Measurements from ENCODE around the gene PARD3.

Gene PARD3

GRCh38 chr10:34570887-34571286, 244.2 kb downstream of the PARD3 start:
- no peak for FAIRE-seq

GRCh38 chr10:34567659-34568253, 247.3 kb downstream of the PARD3 start:
- no peak for FAIRE-seq

GRCh38 chr10:34565934-34566333, 249.2 kb downstream of the PARD3 start:
- no peak for FAIRE-seq

- no peak for FAIRE-seq
These were observed 257.0 kb downstream of the PARD3 start for GRCh38 chr10:34558093-34558583.

GRCh38 chr10:34557173-34557572, 257.9 kb downstream of the PARD3 start:
- FAIRE-seq, result no peak

DNA sequence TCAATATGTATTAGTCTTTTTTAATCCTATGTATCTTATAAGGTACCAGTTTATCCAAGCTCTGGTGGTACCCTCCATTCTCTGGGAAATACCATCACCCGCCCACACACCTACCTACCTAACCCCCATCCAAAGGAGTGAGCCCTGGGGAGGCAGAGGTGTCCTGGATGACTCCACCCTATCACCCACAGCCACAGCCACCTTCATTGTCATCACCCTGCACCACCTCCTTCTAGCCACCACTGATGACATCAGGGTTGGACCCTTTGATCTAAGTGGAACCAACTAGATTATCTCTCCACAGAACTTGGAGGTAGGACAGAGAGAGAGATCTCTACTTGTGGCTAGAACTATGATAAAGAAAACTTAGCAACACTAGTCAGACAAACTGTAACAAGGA, 259.4 kb downstream of the PARD3 start:
- no peak for FAIRE-seq

DNA sequence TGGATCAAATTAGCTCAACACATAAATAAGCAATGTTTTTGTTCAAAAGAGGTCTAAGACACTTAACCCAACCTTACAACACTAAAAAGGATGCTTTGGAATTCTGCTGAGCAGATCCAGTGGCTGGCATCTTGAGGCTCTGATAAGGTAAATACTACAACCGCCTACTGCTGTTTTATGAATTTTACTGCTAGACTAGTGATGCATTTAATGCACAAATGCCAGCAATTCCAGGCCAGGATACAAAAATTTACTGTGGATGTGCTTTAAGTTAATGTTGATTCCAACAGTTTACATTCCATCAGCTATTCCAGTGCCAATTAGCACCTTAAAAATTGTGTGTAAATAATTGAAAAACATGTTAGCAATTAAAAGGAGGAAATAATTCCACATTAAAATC, 261.3 kb downstream of the PARD3 start:
- no peak for FAIRE-seq

- FAIRE-seq, result no peak
These were observed 263.8 kb downstream of the PARD3 start for GRCh38 chr10:34551295-34551694.

GRCh38 chr10:34549953-34550352, 265.1 kb downstream of the PARD3 start:
- FAIRE-seq, result no peak

GRCh38 chr10:34549001-34549400, 266.1 kb downstream of the PARD3 start:
- FAIRE-seq, result no peak

DNA sequence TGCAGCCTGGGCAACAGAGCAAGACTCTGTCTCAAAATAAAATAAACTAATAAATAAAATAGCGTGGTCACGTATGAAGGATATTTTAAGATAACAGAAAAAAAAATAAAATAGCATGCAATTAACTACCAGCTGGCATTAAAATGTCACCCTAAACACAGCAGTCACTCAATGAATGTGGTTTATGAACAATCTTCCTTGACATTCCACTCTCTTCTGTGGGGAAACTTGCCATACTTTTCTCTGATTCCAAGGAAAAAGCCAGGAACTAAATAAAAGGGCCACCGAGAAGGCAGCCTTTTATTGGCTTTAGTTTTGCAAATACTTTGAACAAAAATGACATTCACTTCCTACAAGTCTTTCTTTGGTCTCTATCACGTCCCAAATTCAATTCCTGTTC, 266.6 kb downstream of the PARD3 start:
- FAIRE-seq, result no peak

DNA sequence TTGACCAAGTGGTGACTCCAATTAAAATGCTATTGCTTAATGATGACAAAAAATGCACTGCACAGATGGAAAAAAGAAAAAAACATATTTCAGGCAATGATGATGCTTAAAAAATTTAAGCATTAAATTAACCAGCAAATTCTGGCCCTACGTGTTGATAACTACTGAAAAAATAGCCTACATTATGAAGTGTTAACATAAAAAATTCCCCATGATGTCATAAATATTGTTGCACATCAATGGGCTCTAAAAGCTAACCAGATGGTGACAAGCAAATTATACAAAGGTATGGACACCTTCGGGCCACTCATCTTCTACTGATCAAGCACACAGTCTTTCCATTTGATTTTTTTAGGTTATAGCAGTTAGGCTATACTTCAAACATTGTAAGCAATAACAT, 267.4 kb downstream of the PARD3 start:
- FAIRE-seq, result no peak

- no peak for FAIRE-seq
These were observed 267.8 kb downstream of the PARD3 start for GRCh38 chr10:34547291-34547690.

GRCh38 chr10:34544400-34544799, 270.7 kb downstream of the PARD3 start:
- no peak for FAIRE-seq

DNA sequence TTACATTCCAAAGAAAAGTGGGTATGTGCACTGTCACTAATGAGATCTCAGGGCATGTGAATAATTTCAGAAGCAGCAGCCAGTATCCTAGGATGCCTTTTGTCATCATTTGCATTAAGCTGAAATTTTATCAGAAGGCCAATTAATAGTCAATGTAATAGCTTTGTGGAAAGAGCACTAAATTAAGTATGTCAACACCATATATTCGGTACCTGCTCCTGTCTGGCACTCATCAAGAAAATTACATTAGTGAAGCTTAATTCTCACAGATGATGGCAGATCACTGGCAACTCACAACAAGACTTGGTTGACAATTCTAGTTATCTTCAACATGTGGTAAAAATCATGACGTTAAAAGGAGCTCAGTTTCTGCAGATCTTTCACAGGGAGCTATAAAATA, 271.4 kb downstream of the PARD3 start:
- FAIRE-seq, result no peak

DNA sequence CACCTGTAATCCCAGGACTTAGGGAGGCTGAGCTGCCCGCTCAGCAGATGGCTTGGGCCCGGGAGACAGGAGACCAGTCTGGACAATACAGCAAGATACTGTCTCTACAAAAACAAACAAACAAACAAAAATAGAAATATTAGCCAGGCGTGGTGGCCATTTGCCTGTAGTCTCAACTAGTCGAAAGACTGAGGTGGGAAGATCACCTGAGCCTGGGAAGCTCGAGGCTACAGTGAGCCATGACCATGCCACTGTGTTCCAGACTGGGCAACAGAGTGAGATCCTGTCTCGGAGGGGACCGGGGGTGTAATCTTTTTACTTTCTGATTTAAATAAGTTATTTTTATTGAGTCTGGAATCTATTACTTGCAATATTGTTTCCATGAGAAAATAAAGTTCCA, 274.6 kb downstream of the PARD3 start:
- no peak for FAIRE-seq

- FAIRE-seq, result no peak
These were observed 275.4 kb downstream of the PARD3 start for GRCh38 chr10:34539533-34540315.

GRCh38 chr10:34538281-34538829, 276.7 kb downstream of the PARD3 start:
- FAIRE-seq, result no peak

DNA sequence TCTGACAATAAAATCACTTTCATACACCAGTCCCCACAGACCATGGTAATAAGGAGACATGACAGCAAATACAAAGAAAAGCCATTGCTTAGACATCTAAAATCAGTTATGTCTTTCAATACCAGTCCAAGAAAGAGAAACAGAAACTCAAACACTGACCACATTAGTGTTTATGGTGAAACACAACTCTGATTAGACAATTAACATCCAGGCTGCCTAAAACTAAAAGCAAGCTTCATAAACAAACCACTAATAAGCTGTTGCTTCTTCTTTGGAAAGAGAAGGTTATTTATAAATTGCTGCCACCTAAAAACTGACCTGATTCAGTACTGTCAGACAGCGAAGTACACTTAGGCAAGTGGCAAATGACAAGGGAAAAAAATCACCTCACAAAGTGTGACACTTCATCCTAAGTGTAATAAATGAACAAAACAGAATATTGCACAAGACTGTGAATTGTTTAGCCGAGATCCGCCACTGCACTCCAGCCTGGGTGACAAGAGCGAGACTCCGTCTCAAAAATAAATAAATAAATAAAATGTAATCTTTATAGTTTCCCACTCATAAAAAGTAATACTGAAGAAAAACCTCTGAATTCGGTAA, 277.4 kb downstream of the PARD3 start:
- FAIRE-seq, result no peak

GRCh38 chr10:34535872-34536271, 279.2 kb downstream of the PARD3 start:
- no peak for FAIRE-seq

DNA sequence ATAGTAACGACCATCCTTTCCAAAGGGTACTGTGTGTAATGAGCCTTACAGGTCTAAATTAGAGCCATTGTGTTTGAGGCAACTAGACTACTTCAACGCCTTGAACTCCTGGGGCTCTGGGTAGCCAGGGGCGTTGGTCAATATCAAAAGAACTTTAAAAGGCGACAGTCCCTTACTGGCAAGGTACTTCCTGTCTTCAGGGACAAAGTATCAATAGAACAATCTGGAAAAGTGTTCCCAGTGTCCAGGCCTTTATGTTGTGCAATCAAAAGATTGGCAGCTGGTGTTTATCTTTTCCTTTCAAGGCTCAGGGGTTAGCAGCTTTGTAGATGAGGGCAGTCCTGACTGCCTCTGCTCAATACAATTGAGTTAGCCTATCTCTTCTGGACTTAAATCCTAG, 284.3 kb downstream of the PARD3 start:
- no peak for FAIRE-seq

DNA sequence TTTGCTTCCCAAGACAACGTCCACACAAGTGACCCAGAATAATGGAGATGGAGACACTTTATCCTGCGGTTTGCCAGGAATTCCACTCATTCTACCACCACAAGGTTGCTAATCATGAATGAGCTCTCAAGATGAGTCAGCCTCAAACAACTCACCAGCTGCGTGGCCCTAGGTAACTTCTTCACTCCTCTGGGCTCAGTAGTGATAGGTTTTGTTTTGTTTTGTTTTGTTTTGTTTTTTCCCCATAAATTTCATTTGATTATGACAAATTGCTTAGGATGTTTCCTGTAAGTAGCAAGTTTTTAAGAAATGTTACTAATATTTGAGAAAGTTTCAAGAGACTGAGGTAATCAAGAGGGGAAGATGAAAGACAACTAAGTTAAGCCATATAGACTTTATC, 286.8 kb downstream of the PARD3 start:
- peak; percentile 48 for FAIRE-seq
